Bronchial epithelial cell (primary cell): ENCODE results near the gene SMCO2. TPM values are rescaled to one million over a fixed set of nuclear protein-coding genes. Genes with fewer than 3 reads are reported as not detected.

Experiments
- DNase-seq: peaks from one replicate; pipeline ENCODE4 v3.0.0-alpha.2; 2010; ENCODE audit warnings: low read depth
- FAIRE-seq: peaks from 2 replicates; lab custom pipeline; 2011; peaks lifted over from hg19 to GRCh38; lab: Jason Lieb, UNC
- H3K27me3 ChIP-seq: 2 replicates; pipeline ENCODE4 v1.5.1; 2011; ENCODE audit warnings: low read length; ENCODE audit not compliant: control insufficient read depth, insufficient read depth
- H3K36me3 ChIP-seq: 2 replicates; pipeline ENCODE4 v1.5.1; 2011; ENCODE audit warnings: low read length; ENCODE audit not compliant: control insufficient read depth, insufficient read depth
- H3K4me3 ChIP-seq: 2 replicates; pipeline ENCODE4 v1.5.1; 2011; ENCODE audit warnings: mild to moderate bottlenecking, low read depth, low read length, control low read depth
- total RNA-seq: library from RNA; depleted of rRNA; stranded (reverse); fragments of >200 nt; gene quantifications from 2 replicates; pipeline ENCODE4 v1.2.1, GENCODE V29; 2014
- TF ChIP-seq, protein P1 (sequence below): IDR thresholded peaks from 2 replicates; pipeline ENCODE4 v1.5.1; 2011; ENCODE audit warnings: mild to moderate bottlenecking, moderate library complexity, low read length, control low read depth, inconsistent platforms; ENCODE audit not compliant: insufficient read depth, severe bottlenecking

SMCO2 gene
- total RNA-seq, 1 donor from 2014 or later = 1.8 TPM

DNA sequence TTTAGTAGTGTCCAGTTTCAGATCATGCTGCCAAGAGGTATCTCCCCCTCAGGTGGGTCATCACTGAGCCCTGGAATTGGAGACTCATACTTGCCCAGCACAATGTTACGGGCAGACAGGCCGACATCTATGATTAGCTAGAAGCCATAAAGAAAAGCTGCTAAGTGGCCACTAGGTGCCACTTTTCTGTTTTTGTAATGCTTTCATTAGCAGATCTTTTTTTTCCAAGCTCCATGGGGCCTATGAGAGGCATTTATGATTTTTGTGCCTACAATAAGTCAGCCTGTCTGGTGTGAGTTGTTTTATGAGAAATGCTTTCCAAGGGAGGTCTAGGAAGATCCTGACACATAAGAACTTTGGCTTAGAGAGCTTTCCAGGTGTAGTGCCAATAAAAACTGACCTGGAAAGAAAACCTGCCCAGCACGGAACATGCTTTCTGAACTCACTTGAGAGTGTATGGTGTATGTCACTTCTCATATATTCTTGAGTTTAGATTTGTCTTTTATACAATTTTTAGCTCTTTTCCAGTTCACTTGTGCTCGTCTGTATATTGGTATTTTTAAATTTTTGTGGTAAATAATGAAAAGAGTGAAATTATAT is 21.8 kb upstream of the SMCO2 start:
- TF ChIP-seq, protein P1, sequence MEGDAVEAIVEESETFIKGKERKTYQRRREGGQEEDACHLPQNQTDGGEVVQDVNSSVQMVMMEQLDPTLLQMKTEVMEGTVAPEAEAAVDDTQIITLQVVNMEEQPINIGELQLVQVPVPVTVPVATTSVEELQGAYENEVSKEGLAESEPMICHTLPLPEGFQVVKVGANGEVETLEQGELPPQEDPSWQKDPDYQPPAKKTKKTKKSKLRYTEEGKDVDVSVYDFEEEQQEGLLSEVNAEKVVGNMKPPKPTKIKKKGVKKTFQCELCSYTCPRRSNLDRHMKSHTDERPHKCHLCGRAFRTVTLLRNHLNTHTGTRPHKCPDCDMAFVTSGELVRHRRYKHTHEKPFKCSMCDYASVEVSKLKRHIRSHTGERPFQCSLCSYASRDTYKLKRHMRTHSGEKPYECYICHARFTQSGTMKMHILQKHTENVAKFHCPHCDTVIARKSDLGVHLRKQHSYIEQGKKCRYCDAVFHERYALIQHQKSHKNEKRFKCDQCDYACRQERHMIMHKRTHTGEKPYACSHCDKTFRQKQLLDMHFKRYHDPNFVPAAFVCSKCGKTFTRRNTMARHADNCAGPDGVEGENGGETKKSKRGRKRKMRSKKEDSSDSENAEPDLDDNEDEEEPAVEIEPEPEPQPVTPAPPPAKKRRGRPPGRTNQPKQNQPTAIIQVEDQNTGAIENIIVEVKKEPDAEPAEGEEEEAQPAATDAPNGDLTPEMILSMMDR = peak; percentile 62
- FAIRE-seq (no peak), DNase-seq (peak; percentile 54)
- no peak overlapping the region for H3K4me3 ChIP-seq
- H3K36me3 ChIP-seq = peaks cover 2% of the 10 kb centered on the region
- H3K27me3 ChIP-seq = no peaks in the 10 kb centered on the region

DNA sequence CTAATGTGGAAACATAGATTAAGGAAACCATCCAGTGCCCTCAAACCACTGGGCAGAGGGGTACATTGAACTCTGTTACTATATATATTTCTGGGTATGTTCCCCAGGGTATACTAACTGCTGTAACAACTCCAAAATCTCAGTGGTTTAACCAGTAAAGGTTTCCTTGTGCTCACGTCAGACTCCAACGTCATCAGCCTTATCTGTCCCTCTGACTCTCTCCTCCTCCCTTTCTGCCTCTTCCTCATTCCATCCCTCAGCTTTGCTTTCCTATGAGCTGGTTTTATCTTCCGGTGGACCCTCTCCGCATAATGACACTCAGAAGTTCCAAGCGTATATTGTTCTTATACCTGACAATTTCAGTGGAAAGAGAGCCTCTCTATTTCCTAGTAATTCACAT is 21.2 kb upstream of the SMCO2 start:
- FAIRE-seq = no peak
- Histone ChIP-seq H3K27me3 (no peaks in the 10 kb centered on the region), H3K4me3 (no peak overlapping the region), H3K36me3 (peaks cover 2% of the 10 kb centered on the region)
- TF ChIP-seq, protein P1 = no peak
- no peak for DNase-seq

DNA sequence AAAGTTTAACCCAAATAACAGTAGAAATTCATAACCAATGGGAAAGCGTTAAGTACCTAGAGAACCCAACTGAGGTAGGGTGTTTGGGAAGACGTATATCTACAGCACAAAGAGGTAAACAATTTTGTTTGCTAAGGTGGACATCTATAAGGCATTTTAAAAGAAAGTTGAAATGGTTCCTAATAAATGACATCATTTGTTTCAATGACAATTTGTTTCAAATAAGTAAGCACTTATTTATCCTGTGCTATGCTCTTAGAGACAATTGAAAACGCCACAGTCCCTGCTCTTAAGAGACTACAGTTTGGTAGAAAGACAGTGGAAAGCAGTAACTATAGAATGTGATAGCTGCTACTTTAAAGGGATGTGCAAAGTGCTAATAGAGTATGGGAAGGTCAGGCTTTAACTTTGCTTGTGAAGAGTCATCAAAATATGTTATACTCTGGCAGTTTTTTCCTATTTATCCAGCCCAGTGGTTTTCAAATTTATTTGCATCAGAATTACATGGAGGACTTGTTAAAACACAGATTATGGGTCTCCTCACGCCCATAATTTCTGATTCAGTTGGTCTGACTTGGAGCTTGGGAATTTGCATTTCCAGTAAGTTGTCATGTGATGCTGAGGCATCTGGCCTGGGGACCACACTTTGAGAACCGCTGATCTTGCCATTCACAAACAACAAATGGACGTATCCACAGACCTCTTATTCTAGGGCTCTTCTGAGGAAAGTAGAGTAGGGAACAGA is 19.6 kb upstream of the SMCO2 start:
- Histone ChIP-seq H3K36me3 (peaks cover 2% of the 10 kb centered on the region), H3K4me3 (no peak overlapping the region), H3K27me3 (no peaks in the 10 kb centered on the region)
- no peak for FAIRE-seq
- DNase-seq = peak; percentile 36
- TF ChIP-seq, protein P1 = no peak

DNA sequence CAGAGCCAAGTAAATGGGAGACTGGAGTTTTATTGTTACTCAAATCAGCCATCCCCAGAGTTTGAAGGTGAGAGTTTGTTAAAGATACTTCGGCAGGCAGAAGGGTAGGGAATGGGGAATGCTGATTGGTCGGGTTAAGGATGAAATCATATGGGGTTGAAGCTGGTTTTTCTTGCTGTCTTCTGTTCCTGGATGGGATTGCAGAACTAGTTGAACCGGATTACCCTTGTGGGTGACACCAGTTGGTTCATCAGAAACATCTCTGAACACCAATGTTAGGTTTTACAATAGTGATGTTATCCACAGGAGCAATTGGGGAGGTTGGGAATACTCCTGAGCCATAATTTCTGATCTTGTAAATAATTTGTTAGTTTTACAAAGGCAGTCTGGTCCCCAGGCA is 18.7 kb upstream of the SMCO2 start:
- no peaks in the 10 kb centered on the region for H3K36me3 ChIP-seq
- DNase-seq (peak; percentile 62), FAIRE-seq (no peak)
- H3K4me3 ChIP-seq = no peak overlapping the region
- TF ChIP-seq, protein P1 = no peak
- no peaks in the 10 kb centered on the region for H3K27me3 ChIP-seq

DNA sequence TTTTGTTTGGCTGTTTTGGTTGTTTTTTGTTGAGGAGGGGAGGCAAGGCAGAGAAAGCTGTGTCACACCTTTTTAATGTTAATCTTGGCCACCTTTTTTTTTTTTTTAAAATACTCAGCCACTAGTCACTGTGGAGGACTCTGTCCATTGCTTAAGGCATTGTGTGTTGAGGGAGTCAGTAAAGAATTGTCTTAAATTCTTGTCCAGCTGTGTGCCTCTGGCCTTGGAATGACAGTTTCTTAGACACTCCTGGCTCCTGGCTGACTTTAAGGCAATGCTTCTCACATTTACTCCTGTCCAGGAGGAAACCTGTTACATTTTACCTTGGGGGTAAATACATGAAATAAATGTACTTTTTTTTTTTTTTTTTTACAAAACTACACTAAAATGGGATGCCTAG is 18.1 kb upstream of the SMCO2 start:
- TF ChIP-seq, protein P1 = no peak
- no peak for FAIRE-seq

More for the DNA sequence above, 18.1 kb upstream of the SMCO2 start:
- no peaks in the 10 kb centered on the region for H3K36me3 ChIP-seq
- H3K4me3 ChIP-seq = no peak overlapping the region
- peak; percentile 6 for DNase-seq
- no peaks in the 10 kb centered on the region for H3K27me3 ChIP-seq
